ENCODE data around the gene SCUBE1.

The SCUBE1 gene

GRCh38 chr22:43255299-43255698 is 87.9 kb downstream of the SCUBE1 start:
- DNase-seq (ENCODE audit: low spot score), result no peak
- peak overlapping the region; percentile 11 for H3K23ac ChIP-seq (ENCODE audit: low read depth, low read length, poor library complexity)
- peak overlapping the region in 1 of 2 donors; percentile 51 for H3K4me3 ChIP-seq (ENCODE audit: low read length in 2 of 2)
- H3K4me1 ChIP-seq (ENCODE audit: control insufficient read depth in 2 of 2, insufficient read depth in 1 of 2, low read depth in 1 of 2, low read length in 2 of 2), result no peaks in the 10 kb centered on the region
- no peak overlapping the region for H2BK15ac ChIP-seq (ENCODE audit: low read length)
- H3K18ac ChIP-seq (ENCODE audit: low read length), result no peak overlapping the region
- no peak overlapping the region for H3K4ac ChIP-seq (ENCODE audit: low read length)
- H3K27ac ChIP-seq (replicated peaks; ENCODE audit: low read length), result no peak overlapping the region
- no peak overlapping the region for H4K91ac ChIP-seq (ENCODE audit: low read depth, low read length, poor library complexity)
- H3K9me3 ChIP-seq (replicated peaks in 1 of 2; ENCODE audit: control insufficient read depth in 2 of 2, insufficient read depth in 1 of 2, low read depth in 1 of 2, low read length in 2 of 2), result peaks cover 0 to 2% of the 10 kb centered on the region in 2 donors
- H2BK12ac ChIP-seq (ENCODE audit: low read length), result no peak overlapping the region
- no peak overlapping the region for H2BK5ac ChIP-seq (ENCODE audit: low read length)
- no peak overlapping the region for H3K9ac ChIP-seq (ENCODE audit: low read depth, low read length, poor library complexity)
- H2BK120ac ChIP-seq (ENCODE audit: low read depth, low read length), result no peak overlapping the region
- peaks cover 0 to 36% of the 10 kb centered on the region in 2 donors for H3K36me3 ChIP-seq (replicated peaks in 1 of 2; ENCODE audit: control insufficient read depth in 2 of 2, insufficient read depth in 2 of 2, low read length in 2 of 2)
- H3K79me1 ChIP-seq (ENCODE audit: low read depth, low read length), result no peaks in the 10 kb centered on the region
- H3K27me3 ChIP-seq (ENCODE audit: control insufficient read depth in 3 of 3, insufficient read depth in 3 of 3, low read depth in 1 of 3, low read length in 3 of 3), result peaks cover 0 to 86% (median 0%) of the 10 kb centered on the region in 3 experiments
- no peak overlapping the region for H3K4me2 ChIP-seq (ENCODE audit: insufficient read depth, low read length, poor library complexity, severe bottlenecking)
- no peak overlapping the region for H3K14ac ChIP-seq (ENCODE audit: low read length)
- H2AK5ac ChIP-seq (ENCODE audit: low read depth, low read length), result no peak overlapping the region
- WGBS, 2 donors (ENCODE audit: extremely low coverage in 2 of 2, insufficient read length in 2 of 2, insufficient replicate concordance in 1 of 2), result no CpG with 5 or more reads among the region's 23 CpGs
- no peak overlapping the region for H4K8ac ChIP-seq (ENCODE audit: low read depth, low read length)
- H2AFZ ChIP-seq (ENCODE audit: low read length), result no peak overlapping the region

GRCh38 chr22:43253839-43254238 is 89.3 kb downstream of the SCUBE1 start:
- H4K8ac ChIP-seq (ENCODE audit: low read depth, low read length), result no peak overlapping the region
- H3K9ac ChIP-seq (ENCODE audit: low read depth, low read length, poor library complexity), result no peak overlapping the region
- no peak overlapping the region for H2AFZ ChIP-seq (ENCODE audit: low read length)
- WGBS, 2 donors (ENCODE audit: extremely low coverage in 2 of 2, insufficient read length in 2 of 2, insufficient replicate concordance in 1 of 2), result no CpG with 5 or more reads among the region's 5 CpGs
- H3K36me3 ChIP-seq (replicated peaks in 1 of 2; ENCODE audit: control insufficient read depth in 2 of 2, insufficient read depth in 2 of 2, low read length in 2 of 2), result peaks cover 0 to 34% of the 10 kb centered on the region in 2 donors
- no peaks in the 10 kb centered on the region for H3K4me1 ChIP-seq (ENCODE audit: control insufficient read depth in 2 of 2, insufficient read depth in 1 of 2, low read depth in 1 of 2, low read length in 2 of 2)
- H2BK12ac ChIP-seq (ENCODE audit: low read length), result no peak overlapping the region
- H2BK15ac ChIP-seq (ENCODE audit: low read length), result no peak overlapping the region
- no peak overlapping the region for H2BK120ac ChIP-seq (ENCODE audit: low read depth, low read length)
- peak overlapping the region; percentile 2 for H2BK5ac ChIP-seq (ENCODE audit: low read length)
- H3K27me3 ChIP-seq (ENCODE audit: control insufficient read depth in 3 of 3, insufficient read depth in 3 of 3, low read depth in 1 of 3, low read length in 3 of 3), result peaks cover 0 to 86% (median 0%) of the 10 kb centered on the region in 3 experiments
- DNase-seq (ENCODE audit: low spot score), result no peak
- H3K4me3 ChIP-seq (ENCODE audit: low read length in 2 of 2), result no peak overlapping the region
- no peak overlapping the region for H3K23ac ChIP-seq (ENCODE audit: low read depth, low read length, poor library complexity)
- no peak overlapping the region for H4K91ac ChIP-seq (ENCODE audit: low read depth, low read length, poor library complexity)
- H3K18ac ChIP-seq (ENCODE audit: low read length), result peak overlapping the region; percentile 25
- peaks cover 0 to 2% of the 10 kb centered on the region in 2 donors for H3K9me3 ChIP-seq (replicated peaks in 1 of 2; ENCODE audit: control insufficient read depth in 2 of 2, insufficient read depth in 1 of 2, low read depth in 1 of 2, low read length in 2 of 2)
- H3K79me1 ChIP-seq (ENCODE audit: low read depth, low read length), result no peaks in the 10 kb centered on the region
- H3K27ac ChIP-seq (replicated peaks; ENCODE audit: low read length), result no peak overlapping the region
- H3K4me2 ChIP-seq (ENCODE audit: insufficient read depth, low read length, poor library complexity, severe bottlenecking), result no peak overlapping the region
- no peak overlapping the region for H3K4ac ChIP-seq (ENCODE audit: low read length)
- no peak overlapping the region for H2AK5ac ChIP-seq (ENCODE audit: low read depth, low read length)
- H3K14ac ChIP-seq (ENCODE audit: low read length), result no peak overlapping the region

- Histone ChIP-seq H3K36me3 (replicated peaks in 1 of 2; ENCODE audit: control insufficient read depth in 2 of 2, insufficient read depth in 2 of 2, low read length in 2 of 2) (peaks cover 0 to 32% of the 10 kb centered on the region in 2 donors), H2AK5ac (ENCODE audit: low read depth, low read length) (no peak overlapping the region), H3K27ac (replicated peaks; ENCODE audit: low read length) (no peak overlapping the region), H2AFZ (ENCODE audit: low read length) (no peak overlapping the region), H2BK12ac (ENCODE audit: low read length) (no peak overlapping the region), H2BK15ac (ENCODE audit: low read length) (no peak overlapping the region), H4K8ac (ENCODE audit: low read depth, low read length) (no peak overlapping the region), H2BK120ac (ENCODE audit: low read depth, low read length) (no peak overlapping the region), H4K91ac (ENCODE audit: low read depth, low read length, poor library complexity) (no peak overlapping the region), H3K9me3 (replicated peaks in 1 of 2; ENCODE audit: control insufficient read depth in 2 of 2, insufficient read depth in 1 of 2, low read depth in 1 of 2, low read length in 2 of 2) (peaks cover 0 to 2% of the 10 kb centered on the region in 2 donors), H3K14ac (ENCODE audit: low read length) (no peak overlapping the region), H3K18ac (ENCODE audit: low read length) (no peak overlapping the region), H3K23ac (ENCODE audit: low read depth, low read length, poor library complexity) (no peak overlapping the region), H2BK5ac (ENCODE audit: low read length) (no peak overlapping the region), H3K4me1 (ENCODE audit: control insufficient read depth in 2 of 2, insufficient read depth in 1 of 2, low read depth in 1 of 2, low read length in 2 of 2) (no peaks in the 10 kb centered on the region), H3K4me2 (ENCODE audit: insufficient read depth, low read length, poor library complexity, severe bottlenecking) (no peak overlapping the region), H3K9ac (ENCODE audit: low read depth, low read length, poor library complexity) (no peak overlapping the region), H3K4ac (ENCODE audit: low read length) (no peak overlapping the region), H3K4me3 (ENCODE audit: low read length in 2 of 2) (no peak overlapping the region), H3K79me1 (ENCODE audit: low read depth, low read length) (no peaks in the 10 kb centered on the region), H3K27me3 (ENCODE audit: control insufficient read depth in 3 of 3, insufficient read depth in 3 of 3, low read depth in 1 of 3, low read length in 3 of 3) (peaks cover 0 to 78% (median 0%) of the 10 kb centered on the region in 3 experiments)
- no peak for DNase-seq (ENCODE audit: low spot score)
- WGBS, 2 donors (ENCODE audit: extremely low coverage in 2 of 2, insufficient read length in 2 of 2, insufficient replicate concordance in 1 of 2), result no CpG with 5 or more reads among the region's 10 CpGs
Measured at GRCh38 chr22:43252319-43252718, 90.9 kb downstream of the SCUBE1 start.

- H3K79me1 ChIP-seq (ENCODE audit: low read depth, low read length), result no peaks in the 10 kb centered on the region
- no peak overlapping the region for H3K4ac ChIP-seq (ENCODE audit: low read length)
- no peak overlapping the region for H2BK15ac ChIP-seq (ENCODE audit: low read length)
- no peak overlapping the region for H3K4me3 ChIP-seq (ENCODE audit: low read length in 2 of 2)
- no peak overlapping the region for H2BK120ac ChIP-seq (ENCODE audit: low read depth, low read length)
- no peaks in the 10 kb centered on the region for H3K9me3 ChIP-seq (replicated peaks in 1 of 2; ENCODE audit: control insufficient read depth in 2 of 2, insufficient read depth in 1 of 2, low read depth in 1 of 2, low read length in 2 of 2)
- no peak overlapping the region for H2AK5ac ChIP-seq (ENCODE audit: low read depth, low read length)
- WGBS, 2 donors (ENCODE audit: extremely low coverage in 2 of 2, insufficient read length in 2 of 2, insufficient replicate concordance in 1 of 2), result no CpG with 5 or more reads among the region's 16 CpGs
- no peak overlapping the region for H3K9ac ChIP-seq (ENCODE audit: low read depth, low read length, poor library complexity)
- H2BK5ac ChIP-seq (ENCODE audit: low read length), result no peak overlapping the region
- H3K36me3 ChIP-seq (replicated peaks in 1 of 2; ENCODE audit: control insufficient read depth in 2 of 2, insufficient read depth in 2 of 2, low read length in 2 of 2), result peaks cover 0 to 23% of the 10 kb centered on the region in 2 donors
- H3K23ac ChIP-seq (ENCODE audit: low read depth, low read length, poor library complexity), result no peak overlapping the region
- no peak overlapping the region for H2BK12ac ChIP-seq (ENCODE audit: low read length)
- H2AFZ ChIP-seq (ENCODE audit: low read length), result no peak overlapping the region
- H4K91ac ChIP-seq (ENCODE audit: low read depth, low read length, poor library complexity), result no peak overlapping the region
- DNase-seq (ENCODE audit: low spot score), result no peak
- peaks cover 0 to 78% (median 0%) of the 10 kb centered on the region in 3 experiments for H3K27me3 ChIP-seq (ENCODE audit: control insufficient read depth in 3 of 3, insufficient read depth in 3 of 3, low read depth in 1 of 3, low read length in 3 of 3)
- no peak overlapping the region for H3K18ac ChIP-seq (ENCODE audit: low read length)
- no peak overlapping the region for H3K27ac ChIP-seq (replicated peaks; ENCODE audit: low read length)
- no peak overlapping the region for H3K14ac ChIP-seq (ENCODE audit: low read length)
- H4K8ac ChIP-seq (ENCODE audit: low read depth, low read length), result no peak overlapping the region
- H3K4me1 ChIP-seq (ENCODE audit: control insufficient read depth in 2 of 2, insufficient read depth in 1 of 2, low read depth in 1 of 2, low read length in 2 of 2), result peaks cover 0 to 6% of the 10 kb centered on the region in 2 donors
- H3K4me2 ChIP-seq (ENCODE audit: insufficient read depth, low read length, poor library complexity, severe bottlenecking), result no peak overlapping the region
Measured at GRCh38 chr22:43249789-43250471, 93.2 kb downstream of the SCUBE1 start.

Measured in neuronal stem cell (in vitro differentiated cells).